ENCODE measurements around the gene P2RX1.

DNA sequence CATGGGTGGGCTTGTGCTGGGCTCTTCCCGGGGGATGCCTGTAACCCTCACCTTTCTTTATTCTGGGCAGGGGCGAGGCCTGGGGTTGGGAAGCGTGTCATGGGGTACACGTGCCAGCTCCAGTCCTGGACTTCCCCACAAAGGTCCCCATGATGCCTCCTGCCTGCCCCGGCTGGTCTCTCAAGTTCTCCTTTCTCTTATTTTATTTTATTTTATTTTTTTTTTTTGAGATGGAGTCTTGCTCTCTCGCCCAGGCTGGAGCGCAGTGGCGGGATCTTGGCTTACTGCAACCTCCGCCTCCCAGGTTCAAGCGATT, 39.4 kb upstream of the P2RX1 start:
- TF ChIP-seq CTCF (conservative IDR thresholded peaks at IDR 0.05; ENCODE audit: low read depth in 2 of 2) (no peak), EZH2 (IDR thresholded peaks at IDR 0.05; ENCODE audit: low read depth, unreplicated experiment) (no peak), POLR2AphosphoS5 (IDR thresholded peaks at IDR 0.05; ENCODE audit: low read depth) (no peak), STAT1 (IDR thresholded peaks at IDR 0.05; ENCODE audit: unreplicated experiment) (no peak), REST (IDR thresholded peaks at IDR 0.05; ENCODE audit: unreplicated experiment) (no peak), JUNB (IDR thresholded peaks at IDR 0.05; ENCODE audit: unreplicated experiment) (no peak), CREB1 (CRISPR knock-in tag; IDR thresholded peaks at IDR 0.05; ENCODE audit: low read depth) (no peak), EZH2phosphoT487 (IDR thresholded peaks at IDR 0.05; ENCODE audit: unreplicated experiment) (no peak), NANOG (IDR thresholded peaks at IDR 0.05; ENCODE audit: borderline replicate concordance) (no peak), ZNF114 (CRISPR knock-in tag; IDR thresholded peaks at IDR 0.05) (no peak), ZNF331 (CRISPR knock-in tag; IDR thresholded peaks at IDR 0.05; ENCODE audit: low read depth) (no peak), ZNF462 (CRISPR knock-in tag; IDR thresholded peaks at IDR 0.05) (no peak)
- TF ChIP-seq, protein P1, sequence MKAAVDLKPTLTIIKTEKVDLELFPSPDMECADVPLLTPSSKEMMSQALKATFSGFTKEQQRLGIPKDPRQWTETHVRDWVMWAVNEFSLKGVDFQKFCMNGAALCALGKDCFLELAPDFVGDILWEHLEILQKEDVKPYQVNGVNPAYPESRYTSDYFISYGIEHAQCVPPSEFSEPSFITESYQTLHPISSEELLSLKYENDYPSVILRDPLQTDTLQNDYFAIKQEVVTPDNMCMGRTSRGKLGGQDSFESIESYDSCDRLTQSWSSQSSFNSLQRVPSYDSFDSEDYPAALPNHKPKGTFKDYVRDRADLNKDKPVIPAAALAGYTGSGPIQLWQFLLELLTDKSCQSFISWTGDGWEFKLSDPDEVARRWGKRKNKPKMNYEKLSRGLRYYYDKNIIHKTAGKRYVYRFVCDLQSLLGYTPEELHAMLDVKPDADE (IDR thresholded peaks at IDR 0.05) = no peak
